ENCODE measurements around the gene SLC2A11. TPM values are rescaled to one million over a fixed set of nuclear protein-coding genes. Genes with fewer than 3 reads are reported as not detected.
"Not testable (repeated sequence)": the region's sequence is repeated elsewhere in the genome, so short reads cannot be mapped to it uniquely, and the experiment has no call there.

SLC2A11 gene
- total RNA-seq, 1 donor from 2014 or later = 25.3 TPM

DNA sequence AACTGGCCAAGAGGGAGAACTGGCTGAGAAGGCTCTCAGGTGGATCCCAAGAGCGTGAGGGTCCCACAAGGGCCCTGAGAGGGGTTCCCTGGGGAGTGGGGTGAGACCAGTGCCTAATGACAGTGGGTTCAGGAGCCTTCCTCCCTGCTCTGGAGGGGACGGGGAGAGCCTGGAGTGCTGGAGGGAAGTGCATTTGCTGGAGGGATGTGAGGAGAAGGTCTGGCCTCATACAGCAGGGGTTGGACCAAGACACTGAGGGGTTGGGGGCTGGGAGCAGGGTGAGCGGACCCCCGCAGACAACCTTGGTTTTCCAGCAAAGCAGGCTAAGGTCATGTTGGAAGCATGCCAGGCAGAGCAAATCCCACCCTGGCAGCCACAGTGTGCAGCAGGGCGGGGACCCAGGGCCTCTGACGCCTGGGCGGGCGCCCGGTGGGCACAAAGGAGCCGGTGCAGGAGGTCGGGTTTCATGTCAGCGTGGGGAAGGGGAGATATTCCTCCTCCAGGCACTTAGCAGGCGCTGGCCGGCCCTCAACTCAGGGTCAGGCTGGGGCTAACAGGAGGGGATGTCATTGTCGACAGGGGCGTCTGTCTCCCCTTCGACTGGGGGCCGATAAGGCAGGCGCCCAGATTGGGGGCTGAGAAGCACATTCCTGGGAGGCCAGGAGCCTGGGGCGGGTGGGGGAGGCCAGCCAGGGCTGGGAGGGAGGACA lies 15.8 kb upstream of the SLC2A11 start:
- no peak for ATAC-seq
- DNase-seq = no peak
- intact Hi-C loops (cut with micrococcal nuclease) = loop anchor here (10.0 kb wide), 1 partner anchor 67 kb away; the partner anchor contains the start of gene MMP11

DNA sequence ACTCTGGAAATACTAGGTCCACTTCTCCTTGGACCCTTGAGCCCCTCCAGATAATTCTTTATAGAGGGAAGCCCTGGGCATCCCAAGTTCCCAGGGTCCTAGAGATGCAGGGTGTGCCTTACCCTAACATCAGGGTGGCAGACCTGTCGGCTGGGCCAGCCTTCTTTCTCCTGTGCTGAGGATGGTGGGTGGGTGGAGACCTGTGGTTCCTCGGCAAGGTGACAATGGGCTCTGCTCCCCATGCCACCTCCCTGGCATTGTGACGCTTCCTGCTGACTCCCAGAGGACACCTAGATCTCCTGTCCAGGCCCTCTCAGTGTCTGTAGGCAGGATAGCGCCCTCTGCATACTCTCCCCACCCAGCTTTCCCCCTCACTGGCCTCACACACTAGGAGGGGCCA lies 15.1 kb upstream of the SLC2A11 start:
- ATAC-seq (no peak), DNase-seq (no peak)
- intact Hi-C loops (cut with micrococcal nuclease) = loop anchor here (10.0 kb wide), 1 partner anchor 68 kb away; the partner anchor contains the start of gene MMP11

DNA sequence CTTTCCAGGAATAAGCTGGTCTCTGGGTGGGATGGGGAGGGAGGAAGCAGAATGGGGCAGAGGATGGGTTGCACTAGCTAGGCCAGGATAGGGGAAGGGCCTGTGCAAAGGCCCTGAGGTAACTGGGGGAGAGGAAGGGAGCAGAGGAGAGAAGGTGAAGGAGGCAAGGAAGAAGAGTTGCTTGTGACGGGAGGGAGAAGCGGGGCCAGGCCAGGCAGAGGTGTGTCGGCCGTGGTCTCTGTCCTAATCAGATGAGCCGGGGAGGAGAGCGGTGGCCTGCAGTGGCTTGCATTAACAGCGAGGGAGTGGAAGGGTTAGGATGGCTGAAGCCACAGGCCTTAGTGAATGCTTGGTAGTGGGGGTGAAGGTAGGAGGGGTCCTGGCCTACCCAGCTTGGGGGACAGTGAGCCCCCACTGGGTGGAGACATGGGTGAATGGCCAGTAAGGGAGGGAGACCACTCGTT lies 12.9 kb upstream of the SLC2A11 start:
- intact Hi-C loops (cut with micrococcal nuclease) = loop anchor here (10.0 kb wide), 1 partner anchor 70 kb away; the partner anchor contains the start of gene MMP11
- DNase-seq = no peak
- ATAC-seq = no peak

DNA sequence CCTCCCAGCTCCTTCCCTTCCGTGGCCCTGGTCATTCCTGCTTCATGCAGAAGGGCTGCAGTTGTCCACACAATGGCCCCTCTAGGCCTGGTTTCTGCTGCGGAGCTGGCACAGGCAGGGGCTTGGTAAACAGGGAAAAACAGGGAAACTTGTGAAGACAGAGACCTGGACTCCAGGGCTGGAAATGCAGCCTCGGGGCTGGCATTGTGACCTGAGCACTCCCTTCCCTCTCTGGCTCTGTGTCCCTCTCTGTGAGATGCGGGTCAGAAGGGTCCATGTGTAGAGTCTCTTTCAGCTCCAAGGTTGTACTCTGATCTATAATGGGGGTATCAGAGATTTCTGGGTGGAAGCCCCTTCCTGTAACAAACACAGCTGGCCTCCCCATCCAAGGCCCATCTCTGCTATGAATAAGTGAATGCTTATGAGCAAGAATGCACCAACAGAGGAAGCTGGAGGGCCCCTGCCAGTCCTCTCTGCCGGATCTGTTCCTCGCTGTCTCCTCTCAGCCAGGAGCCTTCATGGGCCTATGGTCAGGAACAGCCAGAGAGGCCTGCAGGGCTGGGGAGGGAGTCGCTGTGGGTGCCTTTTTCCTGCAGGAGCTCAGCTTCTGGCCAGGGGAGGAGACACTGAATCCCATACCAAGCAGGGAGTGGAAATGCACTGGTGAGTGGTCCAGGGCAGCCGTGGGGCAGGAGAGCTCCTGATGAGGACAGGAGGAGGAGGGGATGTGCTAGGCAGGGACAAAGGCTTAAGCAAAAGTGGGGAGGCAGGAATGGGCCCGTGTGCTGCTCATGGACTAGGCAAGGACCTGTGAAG lies 12.2 kb upstream of the SLC2A11 start:
- peak; percentile 1 for ATAC-seq
- no peak for DNase-seq

DNA sequence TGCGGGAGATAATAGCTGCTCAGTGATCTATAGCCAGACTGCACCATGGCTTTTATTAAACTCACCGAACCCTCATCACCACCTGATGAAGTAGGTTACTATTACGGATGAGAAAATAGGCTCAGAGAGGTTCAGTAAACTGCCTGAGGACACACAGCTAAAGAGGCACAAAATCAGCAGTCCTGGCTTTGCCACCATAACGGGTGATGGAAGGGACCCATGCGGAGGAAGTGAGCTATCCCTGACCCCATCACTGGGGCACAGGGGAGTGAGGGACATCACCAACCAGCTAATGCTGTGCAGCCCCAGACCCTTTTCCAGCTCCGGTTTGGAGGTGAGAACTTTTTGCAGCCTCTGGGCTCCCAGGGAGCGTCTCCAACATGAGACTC lies 11.6 kb upstream of the SLC2A11 start:
- ATAC-seq = no peak

More for the DNA sequence above, 12.2 kb upstream of the SLC2A11 start:
- intact Hi-C loops (cut with micrococcal nuclease) = loop anchor here (10.0 kb wide), 1 partner anchor 71 kb away; the partner anchor contains the start of gene MMP11

DNA sequence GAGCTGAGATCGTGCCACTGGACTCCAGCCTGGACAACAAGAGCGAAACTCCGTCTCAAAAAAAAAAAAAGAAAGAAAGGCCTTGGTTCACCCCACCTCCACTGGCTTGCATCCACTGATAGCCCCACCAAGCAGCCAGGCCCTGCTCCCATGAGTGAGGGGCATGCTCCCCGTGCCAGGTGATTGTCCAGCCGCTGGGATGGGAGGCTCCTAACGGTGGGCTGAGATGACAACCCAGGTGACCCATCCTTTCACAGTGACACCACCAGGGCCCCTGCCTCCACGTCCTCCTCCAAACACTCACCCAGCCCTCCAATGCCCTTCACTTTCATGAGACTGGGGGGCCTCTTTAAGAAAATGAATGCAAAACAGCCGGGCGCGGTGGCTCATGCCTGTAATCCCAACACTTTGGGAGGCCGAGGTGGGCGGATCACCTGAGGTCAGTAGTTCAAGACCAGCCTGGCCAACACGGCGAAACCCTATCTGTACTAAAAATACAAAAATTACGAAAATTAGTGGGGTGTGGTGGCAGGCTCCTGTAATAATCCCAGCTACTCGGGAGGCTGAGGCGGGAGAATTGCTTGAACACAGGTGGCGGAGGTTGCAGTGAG lies 10.3 kb upstream of the SLC2A11 start:
- ATAC-seq (no peak), DNase-seq (no peak)
- intact Hi-C loops (cut with micrococcal nuclease) = loop anchor here (10.0 kb wide), 1 partner anchor 73 kb away; the partner anchor contains the start of gene MMP11

More for the DNA sequence above, 11.6 kb upstream of the SLC2A11 start:
- intact Hi-C loops (cut with micrococcal nuclease) = loop anchor here (10.0 kb wide), 1 partner anchor 71 kb away; the partner anchor contains the start of gene MMP11
- DNase-seq = no peak

DNA sequence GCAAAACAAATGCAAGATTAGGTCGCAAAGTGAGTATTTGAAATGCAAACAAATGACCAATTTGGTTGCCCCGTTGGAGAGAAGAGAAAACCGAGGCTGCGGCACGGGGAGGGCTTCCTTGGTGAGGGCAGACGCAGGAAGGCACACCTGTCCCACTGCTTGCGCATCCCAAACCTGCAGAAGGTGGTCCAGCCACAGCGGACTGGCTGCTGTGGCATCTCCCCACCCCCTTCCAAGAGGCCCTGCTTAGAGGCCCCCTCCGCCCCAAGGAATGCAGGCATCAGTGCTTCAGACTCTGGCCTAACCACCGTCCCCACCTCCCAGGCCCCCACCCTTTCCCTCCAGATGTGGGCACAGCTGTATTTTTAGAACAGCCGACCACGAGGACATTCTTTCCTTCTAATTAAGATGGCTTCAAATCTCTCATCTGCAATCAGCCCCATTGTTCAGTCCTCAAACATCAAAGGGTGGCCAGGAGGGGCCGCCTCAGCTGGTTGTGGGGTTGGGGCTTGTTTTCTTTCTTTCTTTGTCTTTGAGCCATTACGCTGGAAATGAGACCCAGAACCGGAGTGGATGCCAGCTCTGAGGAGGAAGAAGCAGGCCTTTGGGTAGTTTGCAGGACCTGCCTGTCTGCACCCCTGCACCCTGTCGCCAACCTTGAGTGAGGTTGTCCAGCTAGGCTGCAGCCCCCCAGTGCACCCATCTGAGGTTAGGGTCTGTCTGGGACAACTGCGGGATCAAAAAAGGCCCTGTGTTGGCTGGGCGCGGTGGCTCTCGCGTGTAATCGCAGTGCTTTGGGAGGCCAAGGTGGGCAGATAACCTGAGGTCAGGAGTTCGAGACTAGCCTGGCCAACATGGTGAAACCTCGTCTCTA lies 9.4 kb upstream of the SLC2A11 start:
- ATAC-seq = no peak
- intact Hi-C loops (cut with micrococcal nuclease) = loop anchor here (10.0 kb wide), 1 partner anchor 73 kb away; the partner anchor contains the start of gene MMP11
- no peak for DNase-seq

DNA sequence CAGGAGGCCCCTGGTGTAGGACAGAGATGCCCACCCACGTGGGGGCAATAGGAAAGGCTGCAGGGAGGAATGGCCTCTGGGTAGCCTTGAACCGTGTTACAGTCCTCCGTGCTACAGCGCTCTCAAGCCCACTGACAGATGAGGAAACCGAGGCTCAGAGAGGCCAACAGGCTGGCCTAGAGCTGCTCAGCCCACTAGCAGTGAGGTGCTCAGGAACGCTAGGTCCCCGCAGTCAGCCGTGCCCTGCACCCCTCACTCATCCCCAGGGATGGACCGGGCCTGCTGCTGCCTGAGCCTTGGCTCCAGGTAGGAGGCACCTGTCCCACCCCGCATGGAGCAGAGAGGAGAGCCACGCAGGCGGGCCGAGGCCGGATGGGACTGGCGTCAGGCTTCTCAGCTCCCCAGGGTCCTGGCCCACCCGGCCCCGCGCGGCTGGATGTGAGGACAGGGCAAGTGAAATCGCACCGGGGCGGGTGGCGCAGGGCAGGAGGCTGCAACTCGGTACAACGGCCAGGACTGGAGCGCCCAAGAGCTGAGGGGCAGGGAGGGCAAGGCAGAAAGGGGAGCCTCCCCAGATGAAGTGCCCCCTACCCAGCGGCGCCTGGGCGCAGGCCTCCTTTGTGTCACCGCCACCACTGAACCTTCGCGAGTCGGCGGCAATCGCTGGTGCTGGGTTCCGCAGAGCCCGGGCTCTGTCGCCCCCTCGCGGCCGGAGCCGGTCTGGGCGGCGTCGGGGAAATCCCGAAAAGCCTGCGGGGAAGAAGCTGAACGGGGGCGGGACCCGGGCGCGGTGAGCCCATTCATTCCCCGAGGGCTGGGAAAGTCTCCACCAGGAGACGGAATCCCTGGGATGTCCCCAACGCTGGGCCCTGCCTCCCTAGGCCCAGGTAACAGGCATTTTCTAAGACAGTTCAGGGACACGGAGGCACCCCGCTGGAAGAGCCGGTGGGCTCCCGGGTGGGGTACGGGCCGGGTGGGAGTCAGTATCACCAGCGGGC lies 8.4 kb upstream of the SLC2A11 start:
- peak; percentile 53 for ATAC-seq
- intact Hi-C loops (cut with micrococcal nuclease) = loop anchor here (10.0 kb wide), 1 partner anchor 75 kb away; the partner anchor contains the start of gene MMP11
- DNase-seq = peak; percentile 91

DNA sequence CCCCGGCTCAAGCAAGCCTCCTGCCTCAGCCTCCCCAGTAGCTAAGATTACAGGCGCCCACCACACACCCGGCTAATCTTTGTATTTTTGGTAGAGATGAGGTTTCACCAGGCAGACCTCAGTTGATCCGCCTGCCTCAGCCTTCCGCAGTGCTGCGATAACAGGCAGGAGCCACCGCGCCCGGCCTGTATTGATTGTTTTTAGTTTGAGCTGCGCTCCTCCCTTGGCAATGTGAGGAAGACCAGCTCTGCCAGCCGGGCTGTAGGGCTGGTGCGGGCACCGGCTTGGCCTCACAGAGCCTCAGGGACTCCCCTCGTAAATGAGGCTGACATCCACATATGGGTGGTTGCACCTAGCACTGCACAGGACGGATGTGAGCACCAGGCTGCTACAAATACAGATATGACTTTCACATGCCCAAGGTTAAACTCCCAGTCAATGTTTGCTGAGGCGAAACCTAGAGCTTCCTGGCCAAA lies 7.5 kb upstream of the SLC2A11 start:
- ATAC-seq (no peak), DNase-seq (no peak)
- intact Hi-C loops (cut with micrococcal nuclease) = no loop called here

DNA sequence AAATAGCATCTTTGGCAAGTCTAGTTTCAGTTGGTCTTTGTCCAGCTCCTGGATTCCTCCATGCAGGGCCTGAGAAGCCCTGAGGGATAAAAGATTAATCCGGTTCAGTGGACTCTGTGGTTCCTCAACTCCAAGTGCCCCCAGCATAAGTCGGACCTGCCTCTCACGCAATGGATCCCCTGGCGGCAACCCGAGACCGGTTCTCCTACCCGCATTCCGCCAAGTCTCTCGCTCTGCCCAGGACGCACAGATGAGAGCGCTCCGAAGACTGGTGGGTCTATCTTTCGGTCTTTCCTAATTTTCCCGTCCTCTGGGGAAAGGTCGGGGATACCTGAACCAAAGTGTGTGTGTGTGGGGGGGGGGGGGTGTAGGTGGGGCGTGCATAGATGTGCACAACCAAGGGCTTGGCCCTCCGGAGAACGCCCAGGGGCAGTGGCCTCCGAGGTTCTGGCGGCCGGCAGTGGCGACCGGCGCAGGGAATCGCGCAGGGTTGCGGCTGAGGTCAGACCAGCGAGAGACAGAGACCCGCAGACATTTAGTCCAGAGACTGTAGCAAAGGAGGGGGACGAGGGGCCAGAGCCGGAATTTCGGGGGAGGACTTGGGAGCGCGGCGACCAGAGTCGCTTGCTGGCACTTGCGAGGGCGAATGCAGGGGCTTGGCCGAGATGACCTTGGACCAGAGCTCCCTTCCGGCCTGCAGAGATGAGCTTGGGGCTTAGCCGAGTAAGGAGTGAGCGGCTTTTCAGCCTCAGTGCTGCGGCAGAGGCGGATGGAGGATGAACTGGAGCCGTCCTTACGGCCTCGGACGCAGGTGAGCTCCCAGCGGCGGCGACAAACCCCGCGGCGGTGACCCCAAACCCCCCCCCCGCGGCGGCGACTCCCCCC lies 712 bp upstream of the SLC2A11 start:
- intact Hi-C loops (cut with micrococcal nuclease) = no loop called here
- peak; percentile 68 for DNase-seq

DNA sequence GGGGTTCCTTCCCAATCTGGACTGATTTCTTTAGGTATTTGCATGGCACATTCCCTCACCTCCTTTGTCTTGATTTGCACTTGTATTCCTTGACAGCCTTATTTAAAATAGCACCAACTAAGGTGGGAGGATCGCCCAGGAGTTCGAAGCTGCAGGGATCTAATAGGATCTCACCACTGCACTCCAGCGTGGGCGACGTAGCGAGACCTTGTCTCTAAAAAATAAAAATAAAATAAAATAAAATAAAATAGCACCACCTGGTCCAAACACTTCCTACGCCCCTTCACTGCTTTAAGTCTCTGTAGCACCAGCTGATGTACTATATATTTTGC lies 775 bp downstream of the SLC2A11 start:
- DNase-seq (no peak), ATAC-seq (no peak)
- intact Hi-C loops (cut with micrococcal nuclease) = no loop called here

More for the DNA sequence above, 712 bp upstream of the SLC2A11 start:
- peak; percentile 62 for ATAC-seq

DNA sequence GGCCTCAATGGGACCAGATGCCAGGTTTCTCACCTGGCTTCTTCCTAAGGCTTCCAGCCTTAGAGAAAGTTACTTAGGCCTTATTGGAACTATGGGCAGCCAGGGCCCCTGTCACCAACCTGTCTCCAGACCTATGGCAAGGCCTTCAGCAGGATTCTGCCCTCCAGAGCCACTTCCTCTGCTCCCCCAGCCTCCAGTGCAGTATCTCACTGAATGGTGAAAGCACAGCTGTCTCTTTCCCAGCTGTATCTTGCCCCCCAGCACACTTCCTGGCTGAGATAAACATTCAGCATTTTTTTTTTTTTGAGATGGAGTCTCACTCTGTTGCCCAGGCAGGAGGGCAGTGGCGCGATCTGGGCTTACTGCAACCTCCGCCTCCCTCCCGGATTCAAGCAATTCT lies 1.5 kb downstream of the SLC2A11 start:
- intact Hi-C loops (cut with micrococcal nuclease) = no loop called here
- DNase-seq (no peak), ATAC-seq (no peak)

DNA sequence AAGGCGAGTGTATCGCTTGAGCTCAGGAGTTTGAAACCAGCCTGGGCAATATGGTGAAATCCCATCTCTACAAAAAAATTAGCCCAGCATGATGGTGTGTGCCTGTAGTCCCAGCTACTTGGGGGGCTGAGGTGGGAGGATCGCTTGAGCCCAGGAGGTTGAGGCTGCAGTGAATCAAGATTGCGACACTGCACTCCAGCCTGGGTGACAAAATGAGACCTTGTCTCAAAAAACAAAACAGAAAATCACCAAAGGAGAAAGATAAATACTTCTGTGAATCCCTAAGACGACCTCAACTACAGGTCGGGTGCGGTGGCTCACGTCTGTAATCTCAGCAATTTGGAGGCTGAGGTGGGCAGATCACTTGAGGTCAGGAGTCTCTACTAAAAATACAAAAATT lies 2.5 kb downstream of the SLC2A11 start:
- ATAC-seq; DNase-seq; intact Hi-C loops (cut with micrococcal nuclease): not testable (repeated sequence)

DNA sequence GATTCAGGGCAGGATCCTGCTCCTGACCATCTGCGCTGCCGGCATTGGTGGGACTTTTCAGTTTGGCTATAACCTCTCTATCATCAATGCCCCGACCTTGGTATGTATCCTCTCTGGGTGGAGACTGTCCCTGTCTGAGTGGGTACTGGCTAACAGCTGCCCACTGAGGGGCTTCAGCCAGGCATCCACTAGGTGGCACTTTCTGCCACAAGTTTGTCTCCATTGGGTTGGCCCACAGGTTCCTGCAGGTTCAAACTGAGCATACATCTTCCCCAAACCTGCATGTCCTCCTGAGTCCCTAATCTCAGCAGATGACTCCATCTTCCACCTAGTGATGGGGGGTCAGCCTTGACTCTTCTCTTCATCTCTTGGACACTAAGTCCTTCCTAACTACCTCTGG lies 4.4 kb downstream of the SLC2A11 start:
- DNase-seq (no peak), ATAC-seq (no peak)
- intact Hi-C loops (cut with micrococcal nuclease) = no loop called here

DNA sequence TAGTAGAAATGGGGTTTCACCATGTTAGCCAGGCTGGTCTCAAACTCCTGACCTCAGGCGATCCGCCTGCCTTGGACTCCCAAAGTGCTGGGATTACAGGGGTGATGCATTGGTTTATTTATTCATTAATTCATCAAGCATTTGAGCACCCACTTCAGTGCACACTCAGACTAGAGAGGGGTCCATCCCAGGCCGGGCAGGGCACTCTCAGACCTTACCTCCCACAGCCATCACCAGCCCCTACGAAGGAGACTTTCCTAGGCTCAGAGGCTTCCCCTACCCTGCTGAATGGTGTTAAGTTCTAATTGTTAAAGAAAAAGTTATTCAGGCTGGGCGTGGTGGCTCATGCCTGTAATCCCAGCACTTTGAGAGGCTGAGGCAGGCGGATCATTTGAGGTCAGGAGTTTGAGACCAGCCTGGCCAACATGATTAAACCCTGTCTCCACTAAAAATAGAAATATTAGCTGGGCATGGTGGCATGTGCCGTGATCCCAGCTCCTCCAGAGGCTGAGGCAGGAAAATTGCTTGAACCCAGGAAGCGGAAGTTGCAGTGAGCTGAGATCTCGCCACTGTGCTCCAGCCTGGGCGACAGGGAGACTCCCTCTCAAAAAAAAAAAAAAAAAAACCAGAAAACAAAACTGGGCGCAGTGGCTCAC lies 7.0 kb downstream of the SLC2A11 start:
- peak; percentile 58 for ATAC-seq

DNA sequence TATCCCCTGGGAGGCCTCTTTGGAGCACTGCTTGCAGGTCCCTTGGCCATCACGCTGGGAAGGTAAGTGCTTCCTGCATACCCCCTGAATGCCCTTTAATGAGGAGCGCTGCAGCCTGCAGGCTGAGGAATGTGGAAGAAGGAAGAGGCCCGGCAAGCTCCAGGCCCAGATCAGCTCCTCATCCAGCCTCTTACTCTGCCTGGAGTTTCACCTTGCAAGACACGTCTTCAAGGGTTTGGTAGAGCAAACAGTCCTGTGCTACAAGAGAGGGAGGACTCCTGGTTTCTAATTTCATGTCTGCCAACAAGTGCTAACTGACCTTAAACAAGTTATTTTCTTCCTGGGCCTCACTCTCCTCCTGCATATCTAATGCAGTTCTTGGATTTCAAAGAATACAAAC lies 10.9 kb downstream of the SLC2A11 start:
- no peak for ATAC-seq

More for the DNA sequence above, 7.0 kb downstream of the SLC2A11 start:
- intact Hi-C loops (cut with micrococcal nuclease); DNase-seq: not testable (repeated sequence)

More for the DNA sequence above, 10.9 kb downstream of the SLC2A11 start:
- no peak for DNase-seq
- intact Hi-C loops (cut with micrococcal nuclease) = no loop called here
